ENCODE data around the gene FHL2.

FHL2 gene

GRCh38 chr2:105373895-105374401 lies 24.9 kb downstream of the FHL2 start:
- H3K27me3 ChIP-seq (ENCODE audit: control insufficient read depth, insufficient read depth, low read length) = no peaks in the 10 kb centered on the region
- no peaks in the 10 kb centered on the region for H3K9me3 ChIP-seq (ENCODE audit: control insufficient read depth, insufficient read depth, low read length)
- H3K4me3 ChIP-seq (ENCODE audit: low read depth, low read length) = no peak overlapping the region
- H3K9ac ChIP-seq (ENCODE audit: low read depth, low read length) = no peak overlapping the region
- no peaks in the 10 kb centered on the region for H3K4me1 ChIP-seq (ENCODE audit: control insufficient read depth, insufficient read depth, low read length)
- H3K36me3 ChIP-seq (ENCODE audit: control insufficient read depth, insufficient read depth, low read length) = peaks cover 3% of the 10 kb centered on the region

GRCh38 chr2:105373344-105373781 lies 25.5 kb downstream of the FHL2 start:
- H3K9ac ChIP-seq (ENCODE audit: low read depth, low read length) = no peak overlapping the region
- no peaks in the 10 kb centered on the region for H3K27me3 ChIP-seq (ENCODE audit: control insufficient read depth, insufficient read depth, low read length)
- H3K4me1 ChIP-seq (ENCODE audit: control insufficient read depth, insufficient read depth, low read length) = no peaks in the 10 kb centered on the region
- H3K9me3 ChIP-seq (ENCODE audit: control insufficient read depth, insufficient read depth, low read length) = no peaks in the 10 kb centered on the region
- H3K4me3 ChIP-seq (ENCODE audit: low read depth, low read length) = no peak overlapping the region
- peaks cover 3% of the 10 kb centered on the region for H3K36me3 ChIP-seq (ENCODE audit: control insufficient read depth, insufficient read depth, low read length)

- Histone ChIP-seq H3K4me3 (ENCODE audit: low read depth, low read length) (no peak overlapping the region), H3K27me3 (ENCODE audit: control insufficient read depth, insufficient read depth, low read length) (no peaks in the 10 kb centered on the region), H3K9ac (ENCODE audit: low read depth, low read length) (no peak overlapping the region), H3K9me3 (ENCODE audit: control insufficient read depth, insufficient read depth, low read length) (no peaks in the 10 kb centered on the region), H3K4me1 (ENCODE audit: control insufficient read depth, insufficient read depth, low read length) (no peaks in the 10 kb centered on the region), H3K36me3 (ENCODE audit: control insufficient read depth, insufficient read depth, low read length) (peaks cover 7% of the 10 kb centered on the region)
Measured at GRCh38 chr2:105371810-105372209, 27.0 kb downstream of the FHL2 start.

GRCh38 chr2:105371156-105371555 lies 27.7 kb downstream of the FHL2 start:
- Histone ChIP-seq H3K9ac (ENCODE audit: low read depth, low read length) (no peak overlapping the region), H3K4me3 (ENCODE audit: low read depth, low read length) (no peak overlapping the region), H3K36me3 (ENCODE audit: control insufficient read depth, insufficient read depth, low read length) (peaks cover 7% of the 10 kb centered on the region)

GRCh38 chr2:105369777-105370690 lies 28.8 kb downstream of the FHL2 start:
- peaks cover 4% of the 10 kb centered on the region for H3K36me3 ChIP-seq (ENCODE audit: control insufficient read depth, insufficient read depth, low read length)
- no peak overlapping the region for H3K4me3 ChIP-seq (ENCODE audit: low read depth, low read length)
- H3K4me1 ChIP-seq (ENCODE audit: control insufficient read depth, insufficient read depth, low read length) = no peaks in the 10 kb centered on the region
- no peaks in the 10 kb centered on the region for H3K27me3 ChIP-seq (ENCODE audit: control insufficient read depth, insufficient read depth, low read length)
- no peaks in the 10 kb centered on the region for H3K9me3 ChIP-seq (ENCODE audit: control insufficient read depth, insufficient read depth, low read length)
- no peak overlapping the region for H3K9ac ChIP-seq (ENCODE audit: low read depth, low read length)

More at GRCh38 chr2:105371156-105371555, 27.7 kb downstream of the FHL2 start:
- Histone ChIP-seq H3K4me1 (ENCODE audit: control insufficient read depth, insufficient read depth, low read length) (no peaks in the 10 kb centered on the region), H3K9me3 (ENCODE audit: control insufficient read depth, insufficient read depth, low read length) (no peaks in the 10 kb centered on the region), H3K27me3 (ENCODE audit: control insufficient read depth, insufficient read depth, low read length) (no peaks in the 10 kb centered on the region)

GRCh38 chr2:105368759-105369408 lies 30.0 kb downstream of the FHL2 start:
- Histone ChIP-seq H3K9ac (ENCODE audit: low read depth, low read length) (no peak overlapping the region), H3K27me3 (ENCODE audit: control insufficient read depth, insufficient read depth, low read length) (no peaks in the 10 kb centered on the region), H3K4me3 (ENCODE audit: low read depth, low read length) (no peak overlapping the region), H3K36me3 (ENCODE audit: control insufficient read depth, insufficient read depth, low read length) (peaks cover 4% of the 10 kb centered on the region), H3K9me3 (ENCODE audit: control insufficient read depth, insufficient read depth, low read length) (no peaks in the 10 kb centered on the region), H3K4me1 (ENCODE audit: control insufficient read depth, insufficient read depth, low read length) (no peaks in the 10 kb centered on the region)

- no peaks in the 10 kb centered on the region for H3K9me3 ChIP-seq (ENCODE audit: control insufficient read depth, insufficient read depth, low read length)
- H3K4me1 ChIP-seq (ENCODE audit: control insufficient read depth, insufficient read depth, low read length) = no peaks in the 10 kb centered on the region
- H3K9ac ChIP-seq (ENCODE audit: low read depth, low read length) = no peak overlapping the region
- H3K4me3 ChIP-seq (ENCODE audit: low read depth, low read length) = no peak overlapping the region
- no peaks in the 10 kb centered on the region for H3K27me3 ChIP-seq (ENCODE audit: control insufficient read depth, insufficient read depth, low read length)
- H3K36me3 ChIP-seq (ENCODE audit: control insufficient read depth, insufficient read depth, low read length) = peaks cover 16% of the 10 kb centered on the region
Measured at GRCh38 chr2:105365206-105365605, 33.6 kb downstream of the FHL2 start.

GRCh38 chr2:105364436-105365139 lies 34.3 kb downstream of the FHL2 start:
- Histone ChIP-seq H3K27me3 (ENCODE audit: control insufficient read depth, insufficient read depth, low read length) (no peaks in the 10 kb centered on the region), H3K36me3 (ENCODE audit: control insufficient read depth, insufficient read depth, low read length) (peaks cover 16% of the 10 kb centered on the region), H3K9me3 (ENCODE audit: control insufficient read depth, insufficient read depth, low read length) (no peaks in the 10 kb centered on the region), H3K4me1 (ENCODE audit: control insufficient read depth, insufficient read depth, low read length) (no peaks in the 10 kb centered on the region), H3K4me3 (ENCODE audit: low read depth, low read length) (no peak overlapping the region), H3K9ac (ENCODE audit: low read depth, low read length) (no peak overlapping the region)

GRCh38 chr2:105362862-105363591 lies 35.8 kb downstream of the FHL2 start:
- H3K9me3 ChIP-seq (ENCODE audit: control insufficient read depth, insufficient read depth, low read length) = no peaks in the 10 kb centered on the region
- peaks cover 19% of the 10 kb centered on the region for H3K36me3 ChIP-seq (ENCODE audit: control insufficient read depth, insufficient read depth, low read length)
- H3K9ac ChIP-seq (ENCODE audit: low read depth, low read length) = no peak overlapping the region
- no peaks in the 10 kb centered on the region for H3K27me3 ChIP-seq (ENCODE audit: control insufficient read depth, insufficient read depth, low read length)
- H3K4me1 ChIP-seq (ENCODE audit: control insufficient read depth, insufficient read depth, low read length) = no peaks in the 10 kb centered on the region
- H3K4me3 ChIP-seq (ENCODE audit: low read depth, low read length) = no peak overlapping the region

- H3K4me3 ChIP-seq (ENCODE audit: low read depth, low read length) = no peak overlapping the region
Measured at GRCh38 chr2:105361102-105361889, 37.6 kb downstream of the FHL2 start.

More at GRCh38 chr2:105361102-105361889, 37.6 kb downstream of the FHL2 start:
- Histone ChIP-seq H3K36me3 (ENCODE audit: control insufficient read depth, insufficient read depth, low read length) (peaks cover 15% of the 10 kb centered on the region), H3K9ac (ENCODE audit: low read depth, low read length) (no peak overlapping the region), H3K27me3 (ENCODE audit: control insufficient read depth, insufficient read depth, low read length) (no peaks in the 10 kb centered on the region), H3K4me1 (ENCODE audit: control insufficient read depth, insufficient read depth, low read length) (no peaks in the 10 kb centered on the region), H3K9me3 (ENCODE audit: control insufficient read depth, insufficient read depth, low read length) (no peaks in the 10 kb centered on the region)
